HG03565 (cell line): ENCODE measurements around the gene PHLPP2.
"Not testable (repeated sequence)": the region's sequence is repeated elsewhere in the genome, so short reads cannot be mapped to it uniquely, and the experiment has no call there.

Experiments used
- ATAC-seq: cut with Tn5 transposase; IDR thresholded peaks from one replicate; pipeline ENCODE4 v1.9.1; 2021; ENCODE audit warnings: mild to moderate bottlenecking, moderate library complexity; ENCODE audit not compliant: unreplicated experiment

PHLPP2 gene

GRCh38 chr16:71626858-71627213 is 97.7 kb downstream of the PHLPP2 start:
- no peak for ATAC-seq

GRCh38 chr16:71626018-71626857 is 98.3 kb downstream of the PHLPP2 start, which contains the start of gene MARVELD3:
Gene MARVELD3, plus strand, starts transcription at chr16:71626184. Its CDS starts 46 bp downstream, at chr16:71626230.
- no peak for ATAC-seq

- ATAC-seq = no peak
Observed at GRCh38 chr16:71625113-71625850, 99.2 kb downstream of the PHLPP2 start.

- ATAC-seq = no peak
Observed at GRCh38 chr16:71623597-71623996, 100.9 kb downstream of the PHLPP2 start.

GRCh38 chr16:71622088-71622487 is 102.4 kb downstream of the PHLPP2 start:
- ATAC-seq = no peak

GRCh38 chr16:71618429-71618828 is 106.1 kb downstream of the PHLPP2 start:
- ATAC-seq = no peak

GRCh38 chr16:71614956-71615355 is 109.5 kb downstream of the PHLPP2 start:
- ATAC-seq = not testable (repeated sequence)

- peak; percentile 39 for ATAC-seq
Observed at GRCh38 chr16:71610936-71611871, 113.3 kb downstream of the PHLPP2 start.

GRCh38 chr16:71610447-71610846 is 114.1 kb downstream of the PHLPP2 start:
- ATAC-seq = no peak

- no peak for ATAC-seq
Observed at GRCh38 chr16:71609066-71609465, 115.4 kb downstream of the PHLPP2 start.

- no peak for ATAC-seq
Observed at GRCh38 chr16:71600822-71601221, 123.7 kb downstream of the PHLPP2 start.

- not testable (repeated sequence) for ATAC-seq
Observed at GRCh38 chr16:71598426-71598825, 126.1 kb downstream of the PHLPP2 start.

- not testable (repeated sequence) for ATAC-seq
Observed at GRCh38 chr16:71595340-71595826, 129.1 kb downstream of the PHLPP2 start.
